Activated CD8-positive, alpha-beta memory T cell treated with anti-CD3 and anti-CD28 coated beads for 36 hours (primary cell): ENCODE measurements around the gene NFIA. TPM values are rescaled to one million over a fixed set of nuclear protein-coding genes. Genes with fewer than 3 reads are reported as not detected.

ENCODE experiments used
- CTCF ChIA-PET: fragments of 350-600 bp; sonication (Branson Sonifier 250); formaldehyde crosslinking; loops from one replicate; lab custom pipeline; 2021; ENCODE audit warnings: antibody characterized with exemption; lab: Charles Lee
- POLR2A ChIA-PET: fragments of 350-600 bp; sonication (Branson Sonifier 250); formaldehyde crosslinking; loops from one replicate; lab custom pipeline; 2021; ENCODE audit warnings: antibody characterized with exemption; lab: Charles Lee
- total RNA-seq, 2 experiments: library from RNA; stranded (reverse); gene quantifications; one replicate each; pipeline ENCODE4 v1.2.3, GENCODE V29; 2021

NFIA gene
- total RNA-seq, result 1 to 10 TPM; 3.6 to 4.8 TPM

- CTCF ChIA-PET, result interaction anchor here (0.7 to 7.0 kb wide), 2 partner anchors 32 to 391 kb away, joined by 5 to 42 read pairs; no protein-coding TSS in a partner anchor
- POLR2A ChIA-PET, result interaction anchor here (0.5 to 1.0 kb wide), 3 partner anchors 25 to 216 kb away, joined by 3 to 15 read pairs (median 3); no protein-coding TSS in a partner anchor
Measured at GRCh38 chr1:61082311-61083012, at the start of gene NFIA. TSS of gene NFIA (plus strand) at chr1:61082561.

DNA sequence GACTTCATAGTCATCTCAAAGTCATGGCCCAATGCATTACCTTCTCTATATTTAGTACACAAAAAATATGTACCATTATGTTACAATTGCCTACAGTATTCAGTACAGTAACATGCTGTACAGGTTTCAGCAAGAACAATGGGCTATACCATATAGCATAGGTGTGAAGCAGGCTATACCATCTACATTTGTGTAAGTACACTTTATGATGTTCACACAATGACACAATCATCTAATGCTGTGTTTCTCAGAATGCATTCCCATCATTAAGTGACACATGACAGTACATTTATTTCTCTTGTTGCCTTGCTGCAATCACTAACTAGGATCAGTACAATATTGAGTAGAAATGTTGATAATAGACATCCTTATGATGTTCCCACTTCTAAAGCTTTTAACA lies 46.5 kb upstream of the NFIA start:
- ChIA-PET POLR2A (no interaction called here), CTCF (interaction anchor here (0.8 kb wide), 1 partner anchor 13 kb away, joined by 3 read pairs; no protein-coding TSS in a partner anchor)

- ChIA-PET CTCF (interaction anchor here (0.8 to 1.7 kb wide), 13 partner anchors 9 to 1071 kb away, joined by 3 to 6 read pairs (median 4); no protein-coding TSS in a partner anchor), POLR2A (no interaction called here)
Measured at GRCh38 chr1:61042466-61043009, 39.8 kb upstream of the NFIA start.

DNA sequence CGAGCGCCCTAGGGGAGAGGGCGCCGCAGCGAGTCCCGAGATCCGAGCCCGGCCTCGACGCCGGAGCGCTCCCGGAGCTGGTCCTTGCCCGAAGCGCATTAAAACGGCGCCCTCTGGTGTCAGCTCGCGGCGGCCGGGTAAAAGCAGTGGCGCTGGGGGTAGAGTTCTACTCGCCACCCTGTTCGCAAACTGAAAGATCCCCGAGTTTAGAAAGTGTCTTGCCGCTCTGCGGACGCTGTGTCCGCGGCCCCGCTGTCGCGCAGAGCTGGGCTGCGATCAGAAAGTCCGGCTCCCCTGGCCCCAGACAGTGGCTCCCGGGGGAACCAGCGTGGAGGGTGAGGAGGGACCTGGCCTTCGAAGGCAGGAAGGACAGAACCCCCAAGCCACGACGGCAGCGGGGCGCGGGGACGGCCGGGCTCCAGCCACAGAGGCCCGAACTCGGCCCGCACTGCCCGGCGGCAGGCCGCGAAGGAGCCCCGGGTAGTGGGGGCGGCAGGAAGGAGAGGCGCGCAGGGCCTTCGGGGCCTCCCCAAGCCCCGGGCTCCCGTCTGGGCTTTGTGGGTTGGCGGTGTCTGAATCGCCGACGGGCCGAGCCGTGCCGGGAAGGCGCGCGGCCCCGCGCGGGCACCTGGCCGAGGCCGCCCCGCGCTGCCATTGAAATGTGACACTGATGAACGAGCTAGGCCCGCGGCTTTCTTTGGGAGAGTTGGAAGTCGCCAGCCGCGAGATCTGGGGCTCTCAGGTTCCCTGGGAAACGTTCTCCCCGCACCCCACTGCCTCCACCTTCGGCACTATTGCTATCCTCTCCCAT lies 39.1 kb upstream of the NFIA start:
- ChIA-PET CTCF (interaction anchor here (0.8 to 1.7 kb wide), 13 partner anchors 9 to 1072 kb away, joined by 3 to 6 read pairs (median 4); no protein-coding TSS in a partner anchor), POLR2A (no interaction called here)

DNA sequence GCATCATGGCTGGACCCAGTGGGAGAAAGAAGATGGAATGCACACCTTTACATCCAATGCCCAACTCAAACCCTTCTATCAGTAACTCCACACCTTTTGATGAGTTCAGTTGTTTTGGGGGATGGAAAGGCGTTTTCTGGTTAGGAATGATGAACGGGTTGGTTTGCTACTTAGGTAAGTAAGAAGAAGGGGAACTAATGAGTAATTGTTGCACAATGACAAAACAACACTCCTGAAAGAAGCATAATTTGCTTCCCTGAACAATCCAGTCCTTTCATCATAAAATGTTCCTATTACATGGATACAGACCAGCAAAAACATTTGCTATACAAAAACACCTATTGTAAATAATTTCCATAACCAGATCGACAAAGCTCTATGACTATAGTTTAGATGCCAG lies 35.9 kb upstream of the NFIA start:
- POLR2A ChIA-PET, result interaction anchor here (0.6 kb wide), 1 partner anchor 95 kb away, joined by 7 read pairs; no protein-coding TSS in a partner anchor
- CTCF ChIA-PET, result interaction anchor here (0.9 kb wide), 1 partner anchor 67 kb away, joined by 3 read pairs; no protein-coding TSS in a partner anchor

DNA sequence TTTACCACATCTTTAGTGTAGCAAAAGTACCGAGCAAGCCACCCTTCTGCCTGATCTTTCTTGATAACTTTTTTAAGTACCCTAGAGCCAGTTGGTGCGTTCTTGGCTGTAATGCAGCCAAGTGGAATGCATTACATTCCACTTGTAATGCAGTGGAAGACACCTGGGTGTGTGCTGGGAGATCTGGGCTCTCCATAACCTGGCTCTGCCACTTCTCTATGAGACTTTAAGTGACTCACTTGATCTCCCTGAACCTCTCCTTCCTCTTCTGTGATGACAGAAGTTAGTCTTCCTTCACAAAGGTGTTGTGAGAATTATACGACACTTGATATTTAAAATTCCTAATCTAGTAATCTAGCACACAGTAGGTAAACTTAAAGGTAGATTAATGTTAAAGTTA lies 35.3 kb upstream of the NFIA start:
- CTCF ChIA-PET, result interaction anchor here (0.7 to 0.9 kb wide), 2 partner anchors 27 to 68 kb away, joined by 3 read pairs; no protein-coding TSS in a partner anchor
- POLR2A ChIA-PET, result interaction anchor here (0.6 kb wide), 1 partner anchor 94 kb away, joined by 7 read pairs; no protein-coding TSS in a partner anchor

- POLR2A ChIA-PET, result interaction anchor here (0.5 to 1.8 kb wide), 7 partner anchors 27 to 478 kb away, joined by 3 to 14 read pairs (median 4); no protein-coding TSS in a partner anchor
- CTCF ChIA-PET, result interaction anchor here (0.6 to 5.2 kb wide), 21 partner anchors 13 to 538 kb away, joined by 3 to 42 read pairs (median 3); partner anchors contain the start of gene NFIA
Measured at GRCh38 chr1:61049850-61050540, 32.4 kb upstream of the NFIA start.

DNA sequence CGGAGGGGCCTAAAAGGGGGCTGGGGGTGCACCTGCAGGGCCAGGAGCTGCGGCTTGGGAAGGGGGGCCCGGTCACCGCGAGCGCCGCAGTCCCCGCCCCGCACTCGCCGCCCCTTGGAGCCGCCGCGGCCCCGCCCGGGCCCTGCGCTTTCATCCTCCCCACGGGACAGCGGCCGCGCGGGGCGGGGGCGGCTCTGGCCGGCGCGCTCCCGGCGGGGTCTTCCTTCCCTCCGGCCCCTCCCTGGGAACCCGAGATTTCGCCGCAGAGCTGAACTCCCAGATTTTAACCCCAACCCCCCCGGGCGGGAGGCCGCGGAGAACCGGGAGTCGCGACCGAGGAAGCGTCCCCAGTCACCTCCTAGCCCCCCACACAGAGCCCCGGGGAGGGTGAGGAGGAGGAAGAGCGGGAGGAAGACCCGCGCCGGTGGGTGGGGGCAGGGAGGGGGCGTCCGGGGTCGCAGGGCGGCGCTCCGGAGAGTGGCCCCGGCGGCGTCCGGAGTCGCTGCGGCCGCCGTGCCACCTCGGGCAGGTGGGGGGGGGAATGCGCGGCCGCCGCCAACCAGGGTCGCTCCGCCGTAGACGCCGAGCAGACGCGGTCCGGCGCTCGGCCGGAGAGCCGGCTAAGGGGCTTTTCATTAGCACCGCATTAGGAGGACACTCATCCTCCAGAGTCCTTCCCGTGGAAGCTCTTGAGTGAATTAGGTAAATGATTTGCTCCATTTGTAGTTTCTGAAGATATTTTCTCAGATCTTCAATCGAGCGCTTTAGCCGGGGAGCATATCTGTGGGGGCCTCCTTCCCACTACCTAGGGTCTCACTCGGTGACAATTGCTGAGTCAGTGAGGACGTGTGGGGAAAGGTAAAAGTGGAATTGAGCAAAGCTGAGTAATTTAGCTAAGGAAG lies 31.6 kb upstream of the NFIA start:
- POLR2A ChIA-PET, result interaction anchor here (0.5 to 1.8 kb wide), 7 partner anchors 26 to 479 kb away, joined by 3 to 14 read pairs (median 4); no protein-coding TSS in a partner anchor
- CTCF ChIA-PET, result interaction anchor here (0.6 to 5.2 kb wide), 18 partner anchors 12 to 538 kb away, joined by 3 to 42 read pairs (median 3); partner anchors contain the start of gene NFIA

GRCh38 chr1:61051443-61051718 lies 31.0 kb upstream of the NFIA start:
- POLR2A ChIA-PET, result no interaction called here
- CTCF ChIA-PET, result interaction anchor here (1.4 to 5.2 kb wide), 2 partner anchors 28 to 35 kb away, joined by 3 to 42 read pairs; partner anchors contain the start of gene NFIA

DNA sequence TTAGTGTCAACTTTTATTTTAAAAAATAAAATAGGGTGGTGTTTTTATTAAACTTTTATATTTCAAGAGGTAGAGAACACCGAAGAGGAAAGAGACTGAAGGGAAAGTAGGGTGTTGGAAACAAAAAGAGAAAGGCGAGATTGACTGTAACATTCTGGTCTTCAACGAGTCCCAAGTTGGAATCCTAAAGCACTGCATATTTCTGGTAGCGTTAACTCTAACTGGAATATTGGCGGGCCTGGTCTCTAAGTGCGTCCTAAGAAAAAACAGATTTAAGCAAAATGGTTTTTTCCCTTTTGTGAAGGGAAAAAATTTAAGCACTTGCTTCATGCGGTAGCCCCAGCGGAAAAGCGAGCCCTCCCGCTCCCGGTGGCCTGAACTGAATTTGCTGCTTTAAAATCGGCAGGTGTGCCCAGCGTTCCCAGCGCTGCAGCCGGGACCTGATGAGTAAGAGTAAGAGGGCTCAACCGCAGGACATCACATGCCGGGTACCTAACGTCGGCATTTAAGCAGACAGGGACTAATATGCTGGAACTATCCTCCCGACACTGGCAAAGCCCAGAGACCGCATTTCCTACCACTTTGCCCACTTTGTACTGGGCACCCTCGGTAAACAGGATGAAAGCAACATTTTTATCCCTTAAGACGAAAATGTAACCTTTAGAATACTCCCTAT lies 30.5 kb upstream of the NFIA start:
- POLR2A ChIA-PET, result interaction anchor here (2.4 kb wide), 1 partner anchor 25 kb away, joined by 15 read pairs; no protein-coding TSS in a partner anchor
- CTCF ChIA-PET, result interaction anchor here (1.4 to 5.2 kb wide), 2 partner anchors 28 to 34 kb away, joined by 3 to 42 read pairs; partner anchors contain the start of gene NFIA

- ChIA-PET CTCF (interaction anchor here (5.2 kb wide), 1 partner anchor 27 kb away, joined by 42 read pairs; the partner anchor contains the start of gene NFIA), POLR2A (interaction anchor here (0.5 to 2.4 kb wide), 2 partner anchors 25 to 211 kb away, joined by 3 to 15 read pairs; no protein-coding TSS in a partner anchor)
Measured at GRCh38 chr1:61052395-61053225, 29.8 kb upstream of the NFIA start.

DNA sequence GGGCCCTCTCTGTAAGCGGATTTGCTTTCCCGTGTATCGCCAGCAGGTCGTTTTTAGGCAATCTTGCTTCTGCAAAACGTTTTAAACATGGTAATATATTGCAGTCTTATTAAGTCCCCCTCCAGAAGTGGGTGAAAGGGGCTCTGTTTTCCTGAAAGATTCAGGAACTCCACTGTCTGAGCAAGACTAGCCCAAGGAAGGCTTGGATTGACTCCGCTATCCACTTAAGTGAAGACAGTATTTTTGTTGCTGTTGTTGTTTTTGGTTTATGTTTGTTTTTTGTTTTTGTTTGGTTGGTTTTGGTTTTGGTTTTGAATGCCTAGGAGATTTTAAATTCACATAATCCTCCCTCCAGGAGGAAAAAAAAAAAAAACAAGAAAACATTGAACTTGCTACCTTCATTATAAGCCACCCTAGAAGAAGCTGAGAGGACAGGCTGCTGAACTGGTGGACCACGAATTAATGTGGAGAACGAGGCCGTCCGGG lies 29.1 kb upstream of the NFIA start:
- POLR2A ChIA-PET, result interaction anchor here (1.0 to 2.4 kb wide), 2 partner anchors 24 to 74 kb away, joined by 3 to 15 read pairs; no protein-coding TSS in a partner anchor
- CTCF ChIA-PET, result interaction anchor here (5.2 kb wide), 1 partner anchor 26 kb away, joined by 42 read pairs; the partner anchor contains the start of gene NFIA

- POLR2A ChIA-PET, result interaction anchor here (1.0 to 2.4 kb wide), 2 partner anchors 23 to 74 kb away, joined by 3 to 15 read pairs; no protein-coding TSS in a partner anchor
- CTCF ChIA-PET, result interaction anchor here (0.9 kb wide), 1 partner anchor 155 kb away, joined by 3 read pairs; no protein-coding TSS in a partner anchor
Measured at GRCh38 chr1:61053712-61054600, 28.4 kb upstream of the NFIA start.

DNA sequence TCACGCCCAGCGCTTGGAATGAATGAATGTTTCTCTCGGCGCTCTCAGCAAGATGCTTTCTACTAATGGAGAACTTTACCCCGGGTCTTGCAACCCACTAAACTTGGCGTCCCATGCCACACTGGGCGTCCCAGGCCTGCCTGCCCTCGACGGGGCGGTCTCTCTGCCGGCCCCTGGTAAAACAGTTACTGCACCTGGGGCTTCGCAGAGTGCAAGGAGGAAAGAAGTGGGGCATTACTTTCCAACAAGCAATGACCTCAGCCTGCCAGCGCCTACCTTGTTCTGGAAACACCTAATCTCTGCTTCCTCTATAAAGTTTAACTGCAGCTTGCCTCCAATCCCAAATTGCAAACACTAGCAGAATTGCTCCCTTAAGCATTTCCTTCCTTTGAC lies 27.8 kb upstream of the NFIA start:
- CTCF ChIA-PET, result interaction anchor here (0.9 kb wide), 1 partner anchor 154 kb away, joined by 3 read pairs; no protein-coding TSS in a partner anchor
- POLR2A ChIA-PET, result interaction anchor here (2.4 kb wide), 1 partner anchor 23 kb away, joined by 15 read pairs; no protein-coding TSS in a partner anchor
